Glutamatergic neuron (in vitro differentiated cells): Measurements from ENCODE around the gene SPTLC3. TPM values are rescaled to one million over a fixed set of nuclear protein-coding genes. Genes with fewer than 3 reads are reported as not detected.

Experiments
- DNase-seq: peaks from one replicate; pipeline ENCODE4 v3.0.0; 2022
- H3K27ac Mint-ChIP-seq: one replicate; pipeline ENCODE4 v1.8.0; 2020; ENCODE audit warnings: mild to moderate bottlenecking, mixed read lengths, inconsistent platforms; ENCODE audit not compliant: unreplicated experiment
- H3K27me3 Mint-ChIP-seq: one replicate; pipeline ENCODE4 v1.8.0; 2020; ENCODE audit warnings: mild to moderate bottlenecking, moderate library complexity, mixed read lengths, inconsistent platforms; ENCODE audit not compliant: unreplicated experiment
- H3K36me3 Mint-ChIP-seq: one replicate; pipeline ENCODE4 v1.8.0; 2020; ENCODE audit warnings: mild to moderate bottlenecking, mixed read lengths, inconsistent platforms; ENCODE audit not compliant: unreplicated experiment
- H3K4me1 Mint-ChIP-seq: one replicate; pipeline ENCODE4 v1.8.0; 2020; ENCODE audit warnings: mild to moderate bottlenecking, low read depth, mixed read lengths, inconsistent platforms; ENCODE audit not compliant: unreplicated experiment
- H3K4me3 Mint-ChIP-seq: one replicate; pipeline ENCODE4 v1.8.0; 2020; ENCODE audit warnings: mild to moderate bottlenecking, mixed read lengths, inconsistent platforms; ENCODE audit not compliant: unreplicated experiment
- H3K9me3 Mint-ChIP-seq: one replicate; pipeline ENCODE4 v1.8.0; 2020; ENCODE audit warnings: mild to moderate bottlenecking, moderate library complexity, mixed read lengths, inconsistent platforms; ENCODE audit not compliant: unreplicated experiment
- total RNA-seq: library from RNA; stranded (reverse); fragmentation: NEBNext Ultra II Directional; extraction: Animal tissue kit (Norgen Biotek cat#: 25700); gene quantifications from one replicate; pipeline ENCODE4 v1.2.1, GENCODE V29; 2021; ENCODE audit not compliant: unreplicated experiment
- TF ChIP-seq, protein P1 (sequence below): fragments of 200-600 bp; sonication (generic); IDR thresholded peaks from one replicate; pipeline ENCODE4 v1.5.0; 2021; ENCODE audit not compliant: partially characterized antibody, unreplicated experiment

SPTLC3 gene
- total RNA-seq, 1 donor from 2014 or later, result not detected

DNA sequence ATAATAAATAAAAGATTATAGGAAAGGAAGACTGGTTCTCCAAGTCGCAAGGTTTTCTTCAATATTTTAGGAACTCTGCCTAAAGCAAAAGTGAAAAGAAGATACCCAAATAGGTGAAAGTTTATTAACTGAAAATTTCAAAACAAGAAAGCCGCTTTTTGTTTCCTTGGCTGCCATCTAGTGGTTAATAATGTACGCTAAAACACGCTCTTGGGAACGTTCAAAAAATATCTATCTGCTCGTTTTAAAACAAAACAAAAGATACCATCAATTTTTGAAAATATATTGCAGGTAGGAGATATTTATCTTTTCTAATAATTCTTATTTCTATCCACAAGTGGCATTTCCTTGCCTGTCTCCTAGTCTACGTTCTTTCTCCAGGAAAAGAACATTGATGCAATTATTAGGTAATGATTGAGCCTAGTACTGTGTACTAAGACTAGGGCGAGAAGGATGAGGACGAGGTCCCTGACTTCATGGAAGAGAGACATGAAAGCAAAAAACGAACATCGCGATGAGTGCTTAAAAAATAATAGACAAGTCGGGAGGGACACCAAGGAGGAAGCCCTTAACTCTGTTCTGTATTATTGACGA is 97.2 kb downstream of the SPTLC3 start:
- Mint-ChIP-seq H3K4me3 (no peak overlapping the region), H3K9me3 (no peaks in the 10 kb centered on the region), H3K36me3 (no peaks in the 10 kb centered on the region), H3K27me3 (no peaks in the 10 kb centered on the region), H3K27ac (no peak overlapping the region), H3K4me1 (peaks cover 5% of the 10 kb centered on the region)
- no peak for DNase-seq
- TF ChIP-seq, protein P1, sequence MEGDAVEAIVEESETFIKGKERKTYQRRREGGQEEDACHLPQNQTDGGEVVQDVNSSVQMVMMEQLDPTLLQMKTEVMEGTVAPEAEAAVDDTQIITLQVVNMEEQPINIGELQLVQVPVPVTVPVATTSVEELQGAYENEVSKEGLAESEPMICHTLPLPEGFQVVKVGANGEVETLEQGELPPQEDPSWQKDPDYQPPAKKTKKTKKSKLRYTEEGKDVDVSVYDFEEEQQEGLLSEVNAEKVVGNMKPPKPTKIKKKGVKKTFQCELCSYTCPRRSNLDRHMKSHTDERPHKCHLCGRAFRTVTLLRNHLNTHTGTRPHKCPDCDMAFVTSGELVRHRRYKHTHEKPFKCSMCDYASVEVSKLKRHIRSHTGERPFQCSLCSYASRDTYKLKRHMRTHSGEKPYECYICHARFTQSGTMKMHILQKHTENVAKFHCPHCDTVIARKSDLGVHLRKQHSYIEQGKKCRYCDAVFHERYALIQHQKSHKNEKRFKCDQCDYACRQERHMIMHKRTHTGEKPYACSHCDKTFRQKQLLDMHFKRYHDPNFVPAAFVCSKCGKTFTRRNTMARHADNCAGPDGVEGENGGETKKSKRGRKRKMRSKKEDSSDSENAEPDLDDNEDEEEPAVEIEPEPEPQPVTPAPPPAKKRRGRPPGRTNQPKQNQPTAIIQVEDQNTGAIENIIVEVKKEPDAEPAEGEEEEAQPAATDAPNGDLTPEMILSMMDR, result peak; percentile 72

- no peaks in the 10 kb centered on the region for H3K36me3 Mint-ChIP-seq
- peaks cover 5% of the 10 kb centered on the region for H3K4me1 Mint-ChIP-seq
- no peak overlapping the region for H3K27ac Mint-ChIP-seq
- TF ChIP-seq, protein P1, result no peak
- no peaks in the 10 kb centered on the region for H3K9me3 Mint-ChIP-seq
- no peak overlapping the region for H3K4me3 Mint-ChIP-seq
- H3K27me3 Mint-ChIP-seq, result no peaks in the 10 kb centered on the region
- DNase-seq, result no peak
These were observed 100.9 kb downstream of the SPTLC3 start for GRCh38 chr20:13109658-13110057.

GRCh38 chr20:13110796-13111195 is 102.0 kb downstream of the SPTLC3 start:
- Mint-ChIP-seq H3K9me3 (no peaks in the 10 kb centered on the region), H3K27me3 (no peaks in the 10 kb centered on the region), H3K36me3 (no peaks in the 10 kb centered on the region), H3K27ac (no peak overlapping the region), H3K4me1 (no peaks in the 10 kb centered on the region), H3K4me3 (no peak overlapping the region)
- TF ChIP-seq, protein P1, result no peak
- no peak for DNase-seq

- Mint-ChIP-seq H3K4me3 (no peak overlapping the region), H3K4me1 (no peaks in the 10 kb centered on the region), H3K27ac (no peak overlapping the region), H3K36me3 (no peaks in the 10 kb centered on the region), H3K27me3 (no peaks in the 10 kb centered on the region), H3K9me3 (no peaks in the 10 kb centered on the region)
- no peak for DNase-seq
- TF ChIP-seq, protein P1, result no peak
These were observed 102.6 kb downstream of the SPTLC3 start for GRCh38 chr20:13111249-13111911.

GRCh38 chr20:13113731-13114130 is 105.0 kb downstream of the SPTLC3 start:
- TF ChIP-seq, protein P1, result no peak
- H3K27me3 Mint-ChIP-seq, result no peaks in the 10 kb centered on the region
- H3K27ac Mint-ChIP-seq, result no peak overlapping the region
- no peaks in the 10 kb centered on the region for H3K9me3 Mint-ChIP-seq
- H3K4me1 Mint-ChIP-seq, result peaks cover 4% of the 10 kb centered on the region
- no peak overlapping the region for H3K4me3 Mint-ChIP-seq
- no peaks in the 10 kb centered on the region for H3K36me3 Mint-ChIP-seq
- no peak for DNase-seq
